Stimulated activated CD4-positive, alpha-beta T cell treated with anti-CD3 and anti-CD28 coated beads, Interleukin-2, amount 100 ng/mL, for 24 hours (primary cell): ENCODE measurements around the gene ASF1B.

Source experiments
- DNase-seq, 2 donors: peaks; one replicate each; pipeline ENCODE4 v3.0.0-alpha.2; 2020

Gene ASF1B

DNA sequence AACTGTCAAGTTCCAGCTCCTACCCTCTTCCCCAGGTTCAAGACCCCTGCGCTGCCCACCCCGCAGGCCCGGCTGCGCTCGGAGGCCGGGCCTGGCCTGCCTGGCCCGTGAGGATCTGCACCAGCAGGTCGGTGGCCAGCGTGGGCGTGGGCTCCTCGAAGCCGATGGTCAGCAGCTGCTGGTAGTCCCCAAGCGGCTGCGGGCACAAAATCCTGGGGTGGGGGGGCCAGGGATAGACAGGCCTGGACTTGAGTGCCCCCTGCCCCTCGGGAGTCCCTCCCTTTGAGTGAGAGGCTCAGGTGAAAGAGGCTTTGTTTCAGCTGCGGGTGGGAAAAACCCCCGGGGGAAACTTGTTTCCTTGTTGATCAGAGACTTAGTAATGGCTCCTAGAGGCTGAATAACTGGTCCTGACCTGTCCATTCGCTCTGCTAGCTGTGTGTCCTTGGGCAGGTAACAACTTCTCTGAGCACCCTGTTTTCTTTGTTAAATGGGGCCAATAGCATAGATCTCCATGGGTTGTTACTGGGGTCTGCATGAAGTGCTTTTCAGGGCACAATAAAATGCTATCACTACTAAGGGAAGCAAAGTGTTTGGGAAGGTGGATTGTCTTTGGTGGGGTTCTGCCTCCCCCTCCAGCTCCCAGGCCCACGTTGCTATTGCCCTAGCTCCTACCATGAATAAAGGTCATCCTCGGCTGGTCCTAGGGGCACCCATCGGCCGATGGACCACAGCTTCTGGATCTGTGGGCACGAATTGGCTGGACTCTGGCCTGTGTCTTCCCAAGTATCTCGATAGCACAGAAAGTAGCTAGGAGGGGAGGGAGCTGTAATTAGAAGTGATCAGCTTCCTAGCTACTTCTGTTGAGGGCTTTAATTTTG, 54.4 kb downstream of the ASF1B start:
- DNase-seq: peak; percentile 27 to 47

DNA sequence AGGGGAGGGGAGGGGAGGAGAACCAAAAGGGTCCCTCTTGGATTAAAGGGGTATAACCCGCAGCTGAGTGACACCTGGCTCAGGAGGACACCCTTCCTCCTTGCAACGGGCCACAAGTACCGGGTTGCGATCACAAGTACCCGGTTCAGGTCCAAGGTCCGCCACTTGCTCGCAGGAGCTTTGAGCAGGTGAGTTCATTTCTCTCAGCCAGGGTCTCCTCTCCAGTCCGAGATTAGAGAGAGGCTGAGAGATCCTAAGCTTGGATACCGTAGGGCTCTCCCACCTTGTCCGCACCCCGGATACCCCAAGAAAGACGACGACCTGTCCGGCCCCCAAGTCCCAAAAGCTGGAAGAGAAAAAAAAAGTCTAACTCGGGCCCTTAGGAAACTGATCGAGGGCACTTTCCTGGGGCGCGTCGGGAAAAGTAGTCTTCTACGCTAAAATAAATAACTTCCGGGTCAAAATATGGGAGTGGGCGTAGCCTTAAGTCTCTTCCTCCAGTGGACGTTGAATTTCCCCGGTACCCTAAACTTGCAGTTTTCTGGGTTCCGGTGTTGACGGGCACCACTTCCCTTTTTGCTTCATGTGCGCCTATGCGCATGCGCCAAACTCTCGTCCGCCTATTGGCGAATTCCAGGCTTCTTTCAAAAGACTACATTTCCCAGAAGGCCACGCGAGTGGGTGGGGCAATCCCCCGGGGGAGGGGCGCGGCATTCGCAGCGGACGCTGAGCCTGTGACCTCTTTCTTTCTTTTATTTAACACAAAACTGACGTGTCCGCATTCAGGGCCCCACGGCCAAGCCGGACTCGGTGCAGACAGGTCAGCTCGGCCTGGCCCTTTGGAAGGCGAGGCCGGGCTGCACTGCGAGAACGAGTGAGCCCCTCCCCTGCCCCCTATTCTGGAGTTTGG, 55.2 kb downstream of the ASF1B start:
- DNase-seq: peak; percentile 99

- DNase-seq: no peak
Observed at GRCh38 chr19:14078411-14078810, 58.0 kb downstream of the ASF1B start.

- DNase-seq: peak; percentile 51
Observed at GRCh38 chr19:14073925-14074838, 62.2 kb downstream of the ASF1B start.

DNA sequence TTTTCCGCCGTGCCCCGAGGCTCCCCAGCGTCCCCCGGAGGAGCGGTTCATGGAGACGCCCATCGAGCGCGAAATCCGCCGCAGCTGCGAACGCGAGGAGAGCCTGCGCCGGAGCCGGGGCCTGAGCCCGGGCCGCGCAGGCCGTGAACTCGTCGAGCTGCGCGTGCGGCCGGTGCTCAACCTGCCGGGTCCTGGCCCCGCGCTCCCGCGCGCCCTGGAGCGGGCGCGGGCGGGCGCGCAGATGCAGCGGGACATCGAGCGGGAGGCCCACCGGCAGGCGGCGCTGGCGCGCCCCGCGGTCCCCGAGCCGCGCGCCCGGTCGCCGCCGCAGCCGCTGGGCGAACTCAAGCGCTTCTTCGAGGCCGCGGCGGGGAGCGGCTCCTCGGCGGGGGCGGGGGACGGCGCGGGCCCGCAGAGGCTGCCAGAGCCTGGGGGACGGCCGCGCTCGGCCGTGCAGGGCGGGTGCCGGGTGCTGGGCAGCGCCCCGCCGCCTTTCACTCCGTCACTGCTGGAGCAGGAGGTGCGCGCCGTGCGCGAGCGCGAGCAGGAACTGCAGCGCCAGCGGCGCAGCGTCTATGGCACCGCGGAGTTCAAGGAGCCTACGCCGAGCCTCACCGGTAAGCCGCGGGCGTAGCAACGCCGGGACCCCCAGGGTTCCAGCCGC, 63.0 kb downstream of the ASF1B start:
- DNase-seq: peak; percentile 78 to 80

DNA sequence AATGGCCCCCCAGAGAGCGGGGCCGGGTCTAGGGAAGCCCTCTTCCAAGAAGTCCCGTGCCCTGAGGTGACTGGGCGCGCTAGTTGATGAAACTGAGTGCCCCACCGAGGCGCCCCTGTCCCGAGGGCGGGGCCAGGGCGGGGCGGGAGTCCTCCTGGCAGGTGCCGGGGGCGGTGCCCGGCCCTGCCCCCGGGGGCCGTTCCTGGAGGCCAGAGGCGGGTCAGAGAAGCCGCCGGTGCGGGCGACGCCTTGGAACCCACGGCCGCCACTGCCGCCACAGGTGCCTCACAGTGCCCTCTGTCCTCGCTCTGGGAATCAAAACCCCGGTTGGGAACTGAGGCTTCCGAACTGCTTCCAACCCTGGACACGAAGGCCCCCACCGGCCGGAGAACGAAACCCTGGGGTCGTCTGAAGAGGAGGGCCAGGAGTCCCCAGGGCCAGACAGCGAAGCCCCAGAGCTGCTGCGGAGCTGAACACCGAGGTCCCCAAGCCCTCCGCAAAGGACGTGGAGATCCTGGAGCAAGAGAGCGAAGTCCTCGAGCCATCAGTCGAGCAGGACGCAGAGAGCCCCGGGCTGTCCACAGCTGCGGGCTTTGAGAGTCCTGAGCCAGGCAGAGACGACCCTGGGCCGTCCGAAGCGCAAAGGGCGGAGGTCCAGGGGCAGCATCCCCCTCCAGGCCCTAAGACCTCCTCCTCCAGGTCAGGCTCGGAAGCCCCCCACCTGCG, 63.7 kb downstream of the ASF1B start, which contains the start of gene MISP3:
Gene MISP3 (plus strand): TSS at position 252 of the 726 bp plus-strand sequence. CDS start 524 bp downstream, outside the sequence.
- DNase-seq: peak; percentile 39 to 54

DNA sequence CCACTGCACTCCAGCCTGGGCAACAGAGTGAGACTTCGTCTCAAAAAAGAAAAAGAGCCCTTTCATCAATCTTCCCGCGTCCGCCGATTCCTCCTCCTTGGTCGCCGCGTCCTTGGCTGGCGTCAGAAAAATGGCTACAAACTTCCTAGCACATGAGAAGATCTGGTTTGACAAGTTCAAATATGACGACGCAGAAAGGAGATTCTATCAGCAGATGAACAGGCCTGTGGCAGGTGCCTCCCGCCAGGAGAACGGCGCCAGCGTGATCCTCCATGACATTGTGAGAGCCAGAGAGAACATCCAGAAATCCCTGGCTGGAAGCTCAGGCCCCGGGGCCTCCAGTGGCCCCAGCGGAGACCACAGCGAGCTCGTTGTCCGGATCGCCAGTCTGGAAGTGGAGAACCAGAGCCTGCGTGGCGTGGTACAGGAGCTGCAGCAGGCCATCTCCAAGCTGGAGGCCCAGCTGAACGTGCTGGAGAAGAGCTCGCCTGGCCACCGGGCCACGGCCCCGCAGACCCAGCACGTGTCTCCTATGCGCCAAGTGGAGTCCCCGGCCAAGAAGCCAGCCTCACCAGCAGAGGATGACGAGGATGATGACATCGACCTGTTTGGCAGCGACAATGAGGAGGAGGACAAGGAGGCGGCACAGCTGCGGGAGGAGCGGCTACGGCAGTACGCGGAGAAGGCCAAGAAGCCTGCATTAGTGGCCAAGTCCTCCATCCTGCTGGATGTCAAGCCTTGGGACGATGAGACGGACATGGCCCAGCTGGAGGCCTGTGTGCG, 65.9 kb downstream of the ASF1B start:
- DNase-seq: no peak
